K562 treated with DMSO at 1 percent for 12 hours (cell line): ENCODE results near the gene TMEM185A. TPM values are rescaled to one million over a fixed set of nuclear protein-coding genes. Genes with fewer than 3 reads are reported as not detected.

ENCODE experiments used
- total RNA-seq: library from RNA; unstranded; fragments of 300-600 nt; gene quantifications from 2 replicates; pipeline ENCODE4 v1.2.3, GENCODE V29; 2022; ENCODE audit not compliant: insufficient read depth

Gene TMEM185A
- 5.3 and 12.6 TPM in 2 replicates for total RNA-seq

DNA sequence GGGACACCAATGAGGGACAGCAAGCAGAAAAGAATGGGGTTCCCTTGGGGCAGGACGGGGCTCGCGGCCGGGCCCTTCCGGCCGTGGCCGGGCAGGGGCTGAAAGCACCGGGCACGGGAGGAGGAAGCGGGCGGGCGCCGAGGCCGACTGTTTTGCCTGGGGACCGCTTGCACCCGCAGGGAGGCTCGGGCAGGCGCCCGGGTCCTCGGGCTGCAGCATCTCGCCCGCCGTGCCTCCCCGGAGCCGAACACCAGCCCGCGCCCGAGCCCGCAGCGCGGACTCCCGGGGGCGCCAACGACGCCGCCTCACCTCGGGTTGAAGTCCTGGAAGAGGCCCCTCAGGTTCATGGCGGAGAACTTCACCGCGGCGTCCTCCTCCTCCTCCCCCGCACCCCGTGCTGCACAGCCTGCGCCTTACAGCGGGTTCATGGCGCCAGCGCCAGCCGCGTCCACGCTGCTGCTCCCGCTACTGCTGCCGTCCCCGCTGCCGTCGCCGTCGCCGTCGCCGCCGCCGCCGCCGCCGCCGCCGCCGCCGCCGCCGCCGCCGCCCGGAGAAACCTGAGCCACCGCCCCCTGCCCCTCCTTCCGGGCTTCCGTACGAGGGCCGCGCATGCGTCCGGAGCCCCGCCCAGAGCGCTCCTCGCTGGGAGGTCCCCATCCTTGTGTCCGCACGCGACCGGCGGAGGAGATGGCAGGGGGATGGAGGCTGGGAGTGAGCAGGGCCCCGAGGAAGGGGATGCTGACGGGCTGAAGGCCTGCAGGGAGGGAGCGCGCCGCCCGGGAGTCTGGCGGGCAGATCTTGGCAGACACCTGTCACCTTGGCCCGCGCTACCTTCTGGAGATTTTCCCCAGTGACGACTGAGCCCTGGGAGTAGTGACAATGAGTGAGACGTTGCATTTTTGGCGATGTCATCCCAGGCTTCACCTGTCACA, at the start of gene TMEM185A:
Gene TMEM185A (minus strand): TSS at position 559 of the 932 bp plus-strand sequence. CDS start 212 bp downstream, at position 347.

DNA sequence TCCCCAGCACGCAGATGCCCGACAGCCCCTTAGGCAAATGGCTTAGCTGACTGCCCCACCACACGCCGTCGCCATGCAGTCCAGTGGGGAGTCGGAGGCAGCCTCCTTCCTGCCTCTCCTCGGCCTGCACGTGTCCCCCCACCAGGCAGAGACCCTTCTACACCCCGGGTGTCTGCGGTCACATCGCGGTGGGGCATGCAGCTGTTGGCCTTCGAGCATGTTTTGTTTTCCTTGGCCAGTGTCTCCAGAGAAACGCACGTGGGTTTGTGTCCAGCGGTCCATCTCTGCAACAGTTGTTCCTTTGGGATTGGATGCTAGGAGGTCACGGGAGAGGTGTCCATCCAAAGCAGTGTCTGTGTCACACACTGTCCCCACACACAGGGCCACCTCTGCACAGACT, 36.4 kb downstream of the TMEM185A start, which contains the start of gene HSFX2:
Gene HSFX2 (minus strand): TSS at position 101 of the 400 bp plus-strand sequence. CDS start 614 bp downstream, outside the sequence.

GRCh38 chrX:149587359-149587758, 44.2 kb downstream of the TMEM185A start, which contains the start of gene MAGEA9B:
TSS of gene MAGEA9B (minus strand) at chrX:149587459. CDS start at chrX:149583179, 4,280 bp downstream.

DNA sequence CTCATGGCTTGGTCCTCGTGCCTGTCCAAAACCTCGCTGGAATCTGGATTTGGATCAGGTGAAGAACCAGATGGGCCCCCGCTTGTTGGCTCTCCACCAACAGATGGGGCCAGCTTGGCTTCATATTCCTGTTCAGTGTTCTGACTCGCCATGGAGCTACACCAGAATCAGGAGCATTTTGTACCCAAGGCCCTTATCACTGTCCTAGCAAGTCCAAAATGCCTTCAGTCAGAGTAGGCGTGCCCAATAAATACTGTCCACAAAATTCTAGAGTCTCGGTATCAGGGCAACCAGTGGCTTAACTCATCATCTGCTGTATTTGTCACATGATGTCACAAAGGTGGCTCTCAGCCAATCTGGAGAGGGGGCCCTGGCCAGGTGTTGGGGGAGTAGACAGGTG, 81.9 kb downstream of the TMEM185A start, which contains the start of gene HSFX3:
Gene HSFX3 (minus strand): TSS at position 224 of the 400 bp plus-strand sequence. CDS start 72 bp downstream, at position 152.

Other genes starting within 250 kb of the TMEM185A start
- gene IDS, start 126.5 kb downstream of the TMEM185A start, total RNA-seq = 9.8 and 36.6 TPM in 2 replicates
- 24.3 and 26.9 TPM in 2 replicates for gene EOLA1, start 90.8 kb downstream of the TMEM185A start, total RNA-seq
- gene HSFX3, start 81.9 kb downstream of the TMEM185A start, total RNA-seq = not detected in 2 replicates
- gene MAGEA9B, start 44.3 kb downstream of the TMEM185A start, total RNA-seq = 22.0 and 26.0 TPM in 2 replicates
- 0.72 TPM in 1 of 2 replicates, not detected in the other for gene HSFX2, start 36.5 kb downstream of the TMEM185A start, total RNA-seq
- 0.36 TPM in 1 of 2 replicates, not detected in the other for gene MAGEA11, start 80.3 kb upstream of the TMEM185A start, total RNA-seq
- not detected in 2 replicates for gene HSFX1, start 142.3 kb upstream of the TMEM185A start, total RNA-seq
- gene MAGEA9, start 150.1 kb upstream of the TMEM185A start, total RNA-seq = not detected in 2 replicates
- 2.9 and 4.4 TPM in 2 replicates for gene MAGEA8, start 249.4 kb upstream of the TMEM185A start, total RNA-seq